ENCODE results near the gene ZIK1.
A peak's percentile ranks its signal among the peaks of the same experiment; 100 is the strongest.

The ZIK1 gene

DNA sequence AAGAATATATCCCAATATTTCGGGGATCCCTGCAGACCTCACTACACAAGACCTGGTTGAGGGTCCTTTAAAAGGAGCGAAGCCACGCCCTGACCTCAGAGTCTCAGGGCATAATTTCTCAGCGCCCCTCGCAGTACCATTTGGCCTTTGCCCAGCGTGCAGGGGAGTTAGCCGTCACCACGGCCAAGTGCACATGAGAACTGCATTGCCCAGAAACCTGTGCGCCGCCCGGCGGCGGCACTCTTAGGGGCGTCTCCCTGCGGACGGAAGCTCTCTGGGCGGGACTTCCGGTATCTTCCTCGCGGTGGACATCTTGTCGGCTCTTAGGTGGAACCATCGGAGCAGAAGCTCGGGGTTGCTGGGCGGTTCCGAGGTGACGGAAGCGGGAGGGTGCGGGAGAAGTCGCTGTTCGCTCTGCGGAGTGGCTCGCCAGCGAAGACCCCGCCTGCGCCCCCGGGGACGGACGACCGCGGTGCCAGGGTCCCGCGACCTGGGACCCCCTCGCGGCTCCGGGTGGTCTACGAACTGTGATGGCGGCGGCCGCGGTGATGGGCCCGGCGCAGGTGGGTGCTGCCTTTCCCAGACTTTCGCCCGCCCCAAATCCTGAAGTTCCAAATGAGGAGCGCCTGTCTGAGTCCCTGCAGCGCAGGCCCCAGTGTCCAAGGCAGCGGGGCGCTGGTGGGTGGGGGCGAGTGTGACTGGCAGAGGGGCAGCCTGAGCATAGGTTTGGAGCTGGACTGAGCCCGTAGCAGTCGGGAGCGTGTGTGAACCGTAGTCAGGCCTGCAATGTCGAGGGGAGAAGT lies 30.2 kb downstream of the ZIK1 start, which contains the start of gene ZNF134:
Gene ZNF134 (plus strand): TSS at position 302 of the 803 bp plus-strand sequence. CDS start 5,227 bp downstream, outside the sequence.
- peak; percentile 92 to 94 for DNase-seq

- DNase-seq: no peak
These were observed 31.4 kb downstream of the ZIK1 start for GRCh38 chr19:57615346-57615745.

DNA sequence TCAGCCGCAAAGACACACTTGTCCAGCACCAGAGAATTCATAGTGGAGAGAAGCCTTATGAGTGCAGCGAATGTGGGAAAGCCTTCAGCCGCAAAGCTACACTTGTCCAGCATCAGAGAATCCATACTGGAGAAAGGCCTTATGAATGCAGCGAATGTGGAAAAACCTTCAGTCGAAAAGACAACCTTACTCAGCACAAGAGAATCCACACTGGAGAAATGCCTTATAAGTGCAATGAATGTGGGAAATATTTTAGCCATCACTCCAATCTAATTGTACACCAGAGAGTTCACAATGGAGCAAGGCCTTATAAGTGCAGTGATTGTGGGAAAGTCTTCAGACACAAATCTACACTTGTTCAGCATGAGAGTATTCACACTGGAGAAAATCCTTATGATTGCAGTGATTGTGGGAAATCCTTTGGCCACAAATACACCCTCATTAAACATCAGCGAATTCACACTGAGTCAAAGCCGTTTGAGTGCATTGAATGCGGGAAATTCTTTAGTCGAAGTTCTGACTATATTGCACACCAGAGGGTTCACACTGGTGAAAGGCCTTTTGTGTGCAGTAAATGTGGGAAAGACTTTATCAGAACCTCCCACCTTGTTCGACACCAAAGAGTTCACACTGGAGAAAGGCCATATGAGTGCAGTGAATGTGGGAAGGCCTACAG lies 36.9 kb downstream of the ZIK1 start:
- DNase-seq: no peak

- no peak for DNase-seq
These were observed 39.1 kb downstream of the ZIK1 start for GRCh38 chr19:57623091-57623490.

GRCh38 chr19:57632987-57633831 lies 49.3 kb downstream of the ZIK1 start, which contains the start of gene ZNF211:
TSS of gene ZNF211 (plus strand) at chr19:57633168. CDS start at chr19:57633347, 179 bp downstream.
- peak; percentile 91 to 93 for DNase-seq

GRCh38 chr19:57633832-57634131 lies 49.8 kb downstream of the ZIK1 start:
- DNase-seq: no peak

GRCh38 chr19:57637379-57637778 lies 53.4 kb downstream of the ZIK1 start:
- no peak for DNase-seq

DNA sequence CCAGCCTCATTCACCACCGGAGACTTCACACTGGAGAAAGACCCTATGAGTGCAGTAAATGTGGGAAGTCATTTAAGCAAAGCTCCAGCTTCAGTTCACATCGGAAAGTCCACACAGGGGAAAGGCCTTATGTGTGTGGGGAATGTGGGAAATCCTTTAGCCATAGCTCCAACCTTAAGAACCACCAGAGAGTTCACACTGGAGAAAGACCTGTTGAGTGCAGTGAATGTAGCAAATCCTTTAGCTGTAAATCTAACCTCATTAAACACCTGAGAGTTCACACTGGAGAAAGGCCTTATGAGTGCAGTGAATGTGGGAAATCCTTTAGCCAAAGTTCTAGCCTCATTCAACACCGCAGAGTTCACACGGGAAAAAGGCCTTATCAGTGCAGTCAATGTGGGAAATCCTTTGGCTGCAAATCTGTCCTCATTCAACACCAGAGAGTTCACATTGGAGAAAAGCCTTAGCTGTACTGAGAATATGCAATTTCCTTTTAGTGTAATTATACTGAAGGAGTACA lies 57.8 kb downstream of the ZIK1 start:
- no peak for DNase-seq

- DNase-seq: no peak
These were observed 58.6 kb downstream of the ZIK1 start for GRCh38 chr19:57642396-57643046.
